Gastrocnemius medialis (tissue), 4 donors: ENCODE data around the gene MAT1A.

Experiments used
- POLR2A ChIP-seq, 2 donors: fragments of 450-650 bp; IDR thresholded peaks; one replicate each; pipeline ENCODE4 v1.6.1; 2017; ENCODE audit warnings: antibody characterized with exemption in 2 of 2, mild to moderate bottlenecking in 2 of 2, moderate library complexity in 2 of 2
- TF ChIP-seq, protein P1 (sequence below), 5 experiments: fragments of 450-650 bp in 3 of 5; fragments of 200-600 bp in 2 of 5; sonication (generic) in 2 of 5; IDR thresholded peaks in 4 of 5; conservative IDR thresholded peaks in 1 of 5; 1 replicate in 4 of 5; 2 replicates in 1 of 5; pipeline ENCODE4 v1.5.1; 2016 to 2019; ENCODE audit warnings: antibody characterized with exemption in 5 of 5, mild to moderate bottlenecking in 3 of 5, moderate library complexity in 3 of 5

DNA sequence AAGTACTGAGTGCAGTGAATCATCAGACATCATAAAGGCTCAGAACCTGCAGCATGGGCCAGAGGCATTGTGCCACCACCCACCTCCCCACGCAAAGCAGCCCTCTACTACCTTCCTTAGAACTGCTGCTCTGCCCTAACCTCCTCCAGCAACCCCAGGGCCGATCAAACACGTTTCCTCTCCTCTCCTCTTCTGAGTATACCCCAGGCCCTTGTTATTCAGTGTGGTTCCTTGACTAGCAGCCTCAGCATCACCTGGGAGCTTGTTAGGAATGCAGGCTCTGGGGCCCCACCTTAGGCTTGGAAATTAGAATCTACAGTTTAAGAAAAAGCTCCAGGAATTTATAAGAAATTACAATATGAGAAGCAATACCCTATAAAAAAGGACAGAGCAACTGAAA, 33.9 kb upstream of the MAT1A start:
- TF ChIP-seq, protein P1, sequence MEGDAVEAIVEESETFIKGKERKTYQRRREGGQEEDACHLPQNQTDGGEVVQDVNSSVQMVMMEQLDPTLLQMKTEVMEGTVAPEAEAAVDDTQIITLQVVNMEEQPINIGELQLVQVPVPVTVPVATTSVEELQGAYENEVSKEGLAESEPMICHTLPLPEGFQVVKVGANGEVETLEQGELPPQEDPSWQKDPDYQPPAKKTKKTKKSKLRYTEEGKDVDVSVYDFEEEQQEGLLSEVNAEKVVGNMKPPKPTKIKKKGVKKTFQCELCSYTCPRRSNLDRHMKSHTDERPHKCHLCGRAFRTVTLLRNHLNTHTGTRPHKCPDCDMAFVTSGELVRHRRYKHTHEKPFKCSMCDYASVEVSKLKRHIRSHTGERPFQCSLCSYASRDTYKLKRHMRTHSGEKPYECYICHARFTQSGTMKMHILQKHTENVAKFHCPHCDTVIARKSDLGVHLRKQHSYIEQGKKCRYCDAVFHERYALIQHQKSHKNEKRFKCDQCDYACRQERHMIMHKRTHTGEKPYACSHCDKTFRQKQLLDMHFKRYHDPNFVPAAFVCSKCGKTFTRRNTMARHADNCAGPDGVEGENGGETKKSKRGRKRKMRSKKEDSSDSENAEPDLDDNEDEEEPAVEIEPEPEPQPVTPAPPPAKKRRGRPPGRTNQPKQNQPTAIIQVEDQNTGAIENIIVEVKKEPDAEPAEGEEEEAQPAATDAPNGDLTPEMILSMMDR (IDR thresholded peaks at IDR 0.05 in 4 of 5, conservative IDR thresholded peaks at IDR 0.05 in 1 of 5): no peak
- TF ChIP-seq POLR2A (IDR thresholded peaks at IDR 0.05): no peak
